HEK293T (cell line): ENCODE measurements around the gene VPS72.

Source experiments
- BHLHE40 ChIP-seq: fragments of 450-650 bp; IDR thresholded peaks from 2 replicates; pipeline ENCODE4 v1.6.1; 2016; ENCODE audit warnings: mild to moderate bottlenecking, moderate library complexity, borderline replicate concordance
- NFRKB ChIP-seq: fragments of 450-650 bp; IDR thresholded peaks from 2 replicates; pipeline ENCODE4 v1.6.1; 2016; ENCODE audit warnings: mild to moderate bottlenecking, moderate library complexity

- no peak for TF ChIP-seq NFRKB
- no peak for TF ChIP-seq BHLHE40
These were observed 22.9 kb downstream of the VPS72 start for GRCh38 chr1:151167116-151167515.
